ENCODE data around the gene CEP41. TPM values are rescaled to one million over a fixed set of nuclear protein-coding genes. Genes with fewer than 3 reads are reported as not detected.

Gene CEP41
- total and polyA plus RNA-seq, 2 experiments from 2014 or later, result 17.4 to 25.0 TPM

- no peak for TF ChIP-seq ZNF462 (CRISPR knock-in tag; IDR thresholded peaks at IDR 0.05)
- no peak for TF ChIP-seq ZNF331 (CRISPR knock-in tag; IDR thresholded peaks at IDR 0.05; ENCODE audit: low read depth)
- no peak for TF ChIP-seq STAT1 (IDR thresholded peaks at IDR 0.05; ENCODE audit: unreplicated experiment)
- TF ChIP-seq EZH2phosphoT487 (IDR thresholded peaks at IDR 0.05; ENCODE audit: unreplicated experiment), result no peak
- TF ChIP-seq CTCF (conservative IDR thresholded peaks at IDR 0.05; ENCODE audit: low read depth in 2 of 2), result no peak
Measured at GRCh38 chr7:130387306-130387627, 53.5 kb downstream of the CEP41 start (continued).

- Mint-ChIP-seq H3K27me3 (ENCODE audit: insufficient read depth, low read depth, poor library complexity) (peaks cover 3% of the 10 kb centered on the region), H3K4me3 (no peak overlapping the region), H3K4me1 (no peaks in the 10 kb centered on the region), H3K27ac (no peak overlapping the region), H3K36me3 (ENCODE audit: low read depth) (peaks cover 3% of the 10 kb centered on the region; the same call in 2 of the 3 replicates), H3K9me3 (peaks cover 4% of the 10 kb centered on the region)
- Histone ChIP-seq H3K36me3 (ENCODE audit: insufficient read depth) (no peaks in the 10 kb centered on the region), H2AFZ (no peak overlapping the region), H4K20me1 (replicated peaks; ENCODE audit: insufficient read depth) (no peaks in the 10 kb centered on the region), H3K4me2 (no peak overlapping the region), H3K4me1 (ENCODE audit: insufficient read depth) (no peaks in the 10 kb centered on the region), H3K27me3 (ENCODE audit: insufficient read depth) (no peaks in the 10 kb centered on the region), H3K27ac (ENCODE audit: low read depth) (no peak overlapping the region), H3F3A (replicated peaks; ENCODE audit: low read depth) (no peaks in the 10 kb centered on the region), H3K4me3 (no peak overlapping the region), H3K79me2 (replicated peaks; ENCODE audit: insufficient read depth) (no peaks in the 10 kb centered on the region), H3K9me2 (ENCODE audit: insufficient read depth) (peaks cover 6% of the 10 kb centered on the region; the same call in 1 of the 2 replicates)
- ATAC-seq (no peak), DNase-seq (ENCODE audit: low spot score) (no peak)
- no peak for TF ChIP-seq ZNF331 (CRISPR knock-in tag; IDR thresholded peaks at IDR 0.05; ENCODE audit: low read depth)
- TF ChIP-seq NANOG (IDR thresholded peaks at IDR 0.05; ENCODE audit: borderline replicate concordance), result no peak
- TF ChIP-seq CTCF (conservative IDR thresholded peaks at IDR 0.05; ENCODE audit: low read depth in 2 of 2), result no peak
- TF ChIP-seq ETS1 (IDR thresholded peaks at IDR 0.05), result no peak
- no peak for TF ChIP-seq EZH2 (IDR thresholded peaks at IDR 0.05; ENCODE audit: low read depth, unreplicated experiment)
- no peak for TF ChIP-seq ZNF114 (CRISPR knock-in tag; IDR thresholded peaks at IDR 0.05)
- TF ChIP-seq REST (IDR thresholded peaks at IDR 0.05; ENCODE audit: unreplicated experiment), result no peak
- TF ChIP-seq STAT1 (IDR thresholded peaks at IDR 0.05; ENCODE audit: unreplicated experiment), result no peak
Measured at GRCh38 chr7:130386876-130387275, 53.9 kb downstream of the CEP41 start.

All from GM23338 (cell line).